IMR-90 (cell line): ENCODE measurements around the gene DCAF6. TPM values are rescaled to one million over a fixed set of nuclear protein-coding genes. Genes with fewer than 3 reads are reported as not detected.

Source experiments
- ATAC-seq: fragments of 200-7000 bp; cut with Tn5 transposase; 2 replicates; pipeline ENCODE4 v1.9.1; 2020; ENCODE audit warnings: low read depth, mild to moderate bottlenecking, moderate library complexity
- BruUV-seq: library from RNA; stranded (reverse); fragments of 400-500 nt; replicated peaks from 2 replicates; lab custom pipeline; 2021; lab: Mats Ljungman, UMichigan
- CTCF ChIA-PET: fragments of 300-600 bp; formaldehyde crosslinking; extraction: SDS; loops from one replicate; lab custom pipeline; 2021; ENCODE audit warnings: antibody characterized with exemption; lab: Yijun Ruan, JAX
- POLR2A ChIA-PET: fragments of 300-600 bp; sonication (Branson Sonifier 250); formaldehyde crosslinking; loops from one replicate; lab custom pipeline; 2022; ENCODE audit warnings: antibody characterized with exemption; ENCODE audit not compliant: unreplicated experiment; lab: Charles Lee
- DNase-seq: peaks from one replicate; pipeline ENCODE4 v3.0.0; 2013
- H2AFZ ChIP-seq: replicated peaks from 2 replicates; pipeline ENCODE3; 2013; ENCODE audit warnings: low read length, mild to moderate bottlenecking; ENCODE audit not compliant: poor library complexity
- H2AK5ac ChIP-seq: 2 replicates; pipeline ENCODE4 v1.6.1; 2013; ENCODE audit warnings: low read depth, low read length, inconsistent platforms
- H2AK9ac ChIP-seq: replicated peaks from 2 replicates; pipeline ENCODE3; 2013; ENCODE audit warnings: mild to moderate bottlenecking, low read depth, low read length, moderate library complexity; ENCODE audit not compliant: poor library complexity
- H2BK120ac ChIP-seq: 2 replicates; pipeline ENCODE4 v1.6.1; 2013; ENCODE audit warnings: low read depth, low read length, inconsistent platforms
- H2BK15ac ChIP-seq: 3 replicates; pipeline ENCODE4 v1.6.1; 2013; ENCODE audit warnings: low read depth, low read length, inconsistent platforms
- H2BK20ac ChIP-seq: 2 replicates; pipeline ENCODE4 v1.6.1; 2013; ENCODE audit warnings: low read depth, mild to moderate bottlenecking, inconsistent platforms, low read length, moderate library complexity
- H2BK5ac ChIP-seq: 2 replicates; pipeline ENCODE4 v1.6.1; 2013; ENCODE audit warnings: mild to moderate bottlenecking, low read depth, low read length, inconsistent platforms; ENCODE audit not compliant: poor library complexity, severe bottlenecking
- H3K14ac ChIP-seq: replicated peaks from 2 replicates; pipeline ENCODE4 v1.6.1; 2013; ENCODE audit warnings: low read depth, low read length, inconsistent platforms
- H3K18ac ChIP-seq: 2 replicates; pipeline ENCODE4 v1.6.1; 2013; ENCODE audit warnings: low read depth, low read length, control low read depth
- H3K23ac ChIP-seq: 2 replicates; pipeline ENCODE4 v1.6.1; 2013; ENCODE audit warnings: low read depth, low read length, inconsistent platforms
- H3K27ac ChIP-seq: 2 replicates; pipeline ENCODE4 v1.5.1; 2013; ENCODE audit warnings: mild to moderate bottlenecking, control low read depth, low read length; ENCODE audit not compliant: insufficient read depth
- H3K27me3 ChIP-seq: 2 replicates; pipeline ENCODE4 v1.6.1; 2013; ENCODE audit warnings: low read length; ENCODE audit not compliant: control insufficient read depth, insufficient read depth
- H3K36me3 ChIP-seq: 2 replicates; pipeline ENCODE4 v1.6.1; 2013; ENCODE audit warnings: low read length, mixed read lengths; ENCODE audit not compliant: control insufficient read depth, insufficient read depth
- H3K4ac ChIP-seq: 2 replicates; pipeline ENCODE4 v1.6.1; 2013; ENCODE audit warnings: low read depth, low read length, inconsistent platforms
- H3K4me1 ChIP-seq: 2 replicates; pipeline ENCODE4 v1.6.1; 2013; ENCODE audit warnings: low read length, mixed read lengths; ENCODE audit not compliant: control insufficient read depth, insufficient read depth
- H3K4me2 ChIP-seq: 2 replicates; pipeline ENCODE4 v1.6.1; 2013; ENCODE audit warnings: low read depth, mild to moderate bottlenecking, control low read depth, low read length, moderate library complexity
- H3K4me3 ChIP-seq: 2 replicates; pipeline ENCODE4 v1.5.1; 2013; ENCODE audit warnings: low read depth, mild to moderate bottlenecking, control low read depth, low read length, moderate library complexity; ENCODE audit not compliant: insufficient read depth
- H3K56ac ChIP-seq: 2 replicates; pipeline ENCODE4 v1.6.1; 2013; ENCODE audit warnings: low read length, inconsistent platforms; ENCODE audit not compliant: insufficient read depth; ENCODE audit errors: extremely low read depth
- H3K79me1 ChIP-seq, 2 experiments: 2 replicates each; pipeline ENCODE4 v1.6.1; 2013; ENCODE audit warnings: low read length in 2 of 2, inconsistent platforms in 1 of 2, low read depth in 1 of 2
- H3K9ac ChIP-seq: 2 replicates; pipeline ENCODE4 v1.6.1; 2013; ENCODE audit warnings: low read depth, low read length, control low read depth
- H3K9me1 ChIP-seq: 2 replicates; pipeline ENCODE4 v1.6.1; 2013; ENCODE audit warnings: low read length, inconsistent platforms; ENCODE audit not compliant: insufficient read depth
- H3K9me3 ChIP-seq: 2 replicates; pipeline ENCODE4 v1.6.1; 2013; ENCODE audit warnings: low read length; ENCODE audit not compliant: control insufficient read depth, insufficient read depth
- H4K20me1 ChIP-seq: 2 replicates; pipeline ENCODE4 v1.6.1; 2013; ENCODE audit warnings: low read length, inconsistent platforms; ENCODE audit not compliant: insufficient read depth
- H4K5ac ChIP-seq: 2 replicates; pipeline ENCODE4 v1.6.1; 2013; ENCODE audit warnings: mild to moderate bottlenecking, low read depth, low read length, control low read depth
- H4K8ac ChIP-seq, 2 experiments: 2 replicates each; pipeline ENCODE4 v1.6.1; 2013; ENCODE audit warnings: low read depth in 2 of 2, low read length in 2 of 2, control low read depth in 1 of 2, inconsistent platforms in 1 of 2
- H4K91ac ChIP-seq: 2 replicates; pipeline ENCODE4 v1.6.1; 2013; ENCODE audit warnings: low read depth, low read length, inconsistent platforms; ENCODE audit not compliant: insufficient read depth
- CEBPB ChIP-seq: IDR thresholded peaks from 2 replicates; pipeline ENCODE4 v1.6.1; 2012; ENCODE audit warnings: low read depth, low read length, improper control_type of control experiment
- WGBS, 2 experiments: methylation state at CpG; one replicate each; pipeline versions ENCODE4 v1.1.5 to v1.1.7; 2013; ENCODE audit warnings: missing lambda C conversion rate in 2 of 2; ENCODE audit not compliant: insufficient read length in 1 of 2; ENCODE audit errors: extremely low coverage in 2 of 2; 5-methylcytosine and 5-hydroxymethylcytosine counted together
- dilution Hi-C: fragments of 300-500 bp; cut with HindIII; formaldehyde crosslinking; loops from one replicate; pipeline ENCODE4 v1.14.3; 2018; ENCODE audit warnings: low sequenced_read_pairs; ENCODE audit not compliant: unreplicated experiment
- in situ Hi-C: fragments of 300-500 bp; cut with MboI; formaldehyde crosslinking; loops from 3 replicates; pipeline ENCODE4 v1.14.3; 2019; ENCODE audit warnings: low sequenced_read_pairs, inconsistent platforms, mixed read lengths
- intact Hi-C: fragments of 100-400 bp; cut with micrococcal nuclease; formaldehyde crosslinking; loops from 2 replicates; pipeline ENCODE4 v1.10.0; 2022
- polyA plus RNA-seq, 3 experiments: library from polyadenylated mRNA; depleted of rRNA; stranded (reverse); fragments of >200 nt; gene quantifications; 2 replicates each; pipeline ENCODE4 v1.2.3, GENCODE V29; 2012; ENCODE audit warnings: low replicate concordance in 1 of 3
- total RNA-seq: library from RNA; depleted of rRNA; stranded (reverse); fragments of >200 nt; gene quantifications from 2 replicates; pipeline ENCODE4 v1.2.3, GENCODE V29; 2012

The DCAF6 gene
- total and polyA plus RNA-seq, 2 of the 4 experiments (the other 2 are of a cell fraction) = 60.4 to 88.7 TPM

DNA sequence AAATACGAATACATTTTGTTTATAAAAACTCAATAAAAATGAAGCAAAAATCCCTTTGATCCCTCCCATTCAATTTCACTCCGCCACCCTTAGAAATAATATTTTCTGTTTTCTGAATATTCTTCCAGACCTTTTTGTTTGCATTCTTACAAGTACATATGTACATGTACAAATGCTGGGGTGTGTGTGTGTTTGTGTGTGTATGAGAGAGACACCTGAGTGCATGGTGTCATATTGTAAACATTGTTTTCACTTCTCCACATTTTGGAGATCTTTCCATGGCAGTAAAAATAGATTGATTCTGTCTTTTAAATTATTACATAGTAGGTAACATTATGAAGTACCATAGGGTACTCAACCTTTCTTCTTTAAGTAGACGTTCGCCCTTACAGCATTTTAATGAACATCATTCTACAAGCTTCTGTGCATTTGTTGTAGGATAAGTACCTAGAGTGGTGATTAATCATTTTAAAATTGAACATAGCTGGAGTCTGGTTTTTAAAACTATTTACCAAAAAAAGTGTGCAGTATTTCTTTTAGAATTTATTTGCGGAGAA, 1.7 kb downstream of the DCAF6 start:
- in situ Hi-C loops (no loop called here), intact Hi-C loops (loop anchor here (5.0 kb wide), 4 partner anchors 116 to 289 kb away; partner anchors contain the start of gene SFT2D2), dilution Hi-C loops (no loop called here)
- Histone ChIP-seq H2BK15ac (no peak overlapping the region), H2AK9ac (no peak overlapping the region), H4K20me1 (peaks cover 28% of the 10 kb centered on the region; the same call in 1 of the 2 replicates), H4K5ac (no peak overlapping the region), H3K18ac (no peak overlapping the region), H4K91ac (no peak overlapping the region), H2BK120ac (no peak overlapping the region), H3K4ac (no peak overlapping the region), H3K4me2 (peak overlapping the region; percentile 65), H3K56ac (no peak overlapping the region), H3K79me1 (peaks cover 0 to 22% of the 10 kb centered on the region in 2 experiments; a peak in 3 of 4 replicates), H2BK5ac (no peak overlapping the region), H3K27me3 (no peaks in the 10 kb centered on the region), H4K8ac (no peak overlapping the region), H3K9ac (peak overlapping the region; percentile 97; the same call in 1 of the 2 replicates), H3K36me3 (peaks cover 3% of the 10 kb centered on the region; the same call in 1 of the 2 replicates), H3K9me3 (no peaks in the 10 kb centered on the region), H2AFZ (no peak overlapping the region), H3K27ac (no peak overlapping the region), H2AK5ac (no peak overlapping the region), H3K4me1 (no peaks in the 10 kb centered on the region), H3K14ac (no peak overlapping the region; the same call in 1 of the 2 replicates), H3K9me1 (no peaks in the 10 kb centered on the region), H3K23ac (peak overlapping the region; percentile 41; the same call in 1 of the 2 replicates), H2BK20ac (no peak overlapping the region), H3K4me3 (peak overlapping the region; percentile 98)
- no CpG with 5 or more reads among the region's 5 CpGs for WGBS, 2 experiments
- CTCF ChIA-PET = no interaction called here
- POLR2A ChIA-PET = no interaction called here
- DNase-seq (no peak), ATAC-seq (no peak)
- no TSS peak for BruUV-seq
- no peak for TF ChIP-seq CEBPB
